Measurements from ENCODE around the gene LDHB.
A peak's percentile ranks its signal among the peaks of the same experiment; 100 is the strongest.

LDHB gene

GRCh38 chr12:21657326-21658077 is at the start of gene LDHB:
LDHB (minus strand) TSS chr12:21657842; CDS start chr12:21654671, 3,171 bp downstream.
- no peaks in the 10 kb centered on the region for H3K27me3 ChIP-seq (replicated peaks; ENCODE audit: control insufficient read depth, insufficient read depth, low read length)
- TF ChIP-seq CTCF (IDR thresholded peaks at IDR 0.05; ENCODE audit: insufficient read depth, low read length, poor library complexity, severe bottlenecking): no peak
- peak within 1 kb of the TSS; percentile 97 for H3K4me3 ChIP-seq (replicated peaks; ENCODE audit: low read depth, low read length)
- peak; percentile 90 for DNase-seq (ENCODE audit: extremely low read depth, insufficient read length)
- peaks cover 4% of the 10 kb centered on the region for H3K36me3 ChIP-seq (ENCODE audit: control insufficient read depth, insufficient read depth, low read length)

- Histone ChIP-seq H3K36me3 (ENCODE audit: control insufficient read depth, insufficient read depth, low read length) (no peaks in the 10 kb centered on the region), H3K4me3 (replicated peaks; ENCODE audit: low read depth, low read length) (no peak overlapping the region), H3K27me3 (replicated peaks; ENCODE audit: control insufficient read depth, insufficient read depth, low read length) (no peaks in the 10 kb centered on the region)
- TF ChIP-seq CTCF (IDR thresholded peaks at IDR 0.05; ENCODE audit: insufficient read depth, low read length, poor library complexity, severe bottlenecking): no peak
- no peak for DNase-seq (ENCODE audit: extremely low read depth, insufficient read length)
Observed at GRCh38 chr12:21704847-21705246, 47.2 kb upstream of the LDHB start.

- no peak for TF ChIP-seq CTCF (IDR thresholded peaks at IDR 0.05; ENCODE audit: insufficient read depth, low read length, poor library complexity, severe bottlenecking)
- H3K4me3 ChIP-seq (replicated peaks; ENCODE audit: low read depth, low read length): no peak overlapping the region
- no peaks in the 10 kb centered on the region; the same call in 1 of the 2 replicates for H3K27me3 ChIP-seq (replicated peaks; ENCODE audit: control insufficient read depth, insufficient read depth, low read length)
- H3K36me3 ChIP-seq (ENCODE audit: control insufficient read depth, insufficient read depth, low read length): no peaks in the 10 kb centered on the region
- DNase-seq (ENCODE audit: extremely low read depth, insufficient read length): no peak
Observed at GRCh38 chr12:21699851-21700250, 42.2 kb upstream of the LDHB start.

GRCh38 chr12:21697904-21698630 is 40.4 kb upstream of the LDHB start:
- DNase-seq (ENCODE audit: extremely low read depth, insufficient read length): no peak
- H3K4me3 ChIP-seq (replicated peaks; ENCODE audit: low read depth, low read length): no peak overlapping the region

GRCh38 chr12:21696625-21697024 is 39.0 kb upstream of the LDHB start:
- DNase-seq (ENCODE audit: extremely low read depth, insufficient read length): no peak
- H3K36me3 ChIP-seq (ENCODE audit: control insufficient read depth, insufficient read depth, low read length): no peaks in the 10 kb centered on the region
- TF ChIP-seq CTCF (IDR thresholded peaks at IDR 0.05; ENCODE audit: insufficient read depth, low read length, poor library complexity, severe bottlenecking): no peak

More at GRCh38 chr12:21697904-21698630, 40.4 kb upstream of the LDHB start:
- no peaks in the 10 kb centered on the region for H3K36me3 ChIP-seq (ENCODE audit: control insufficient read depth, insufficient read depth, low read length)
- no peaks in the 10 kb centered on the region; the same call in 1 of the 2 replicates for H3K27me3 ChIP-seq (replicated peaks; ENCODE audit: control insufficient read depth, insufficient read depth, low read length)
- peak; percentile 41 for TF ChIP-seq CTCF (IDR thresholded peaks at IDR 0.05; ENCODE audit: insufficient read depth, low read length, poor library complexity, severe bottlenecking)

More at GRCh38 chr12:21696625-21697024, 39.0 kb upstream of the LDHB start:
- Histone ChIP-seq H3K27me3 (replicated peaks; ENCODE audit: control insufficient read depth, insufficient read depth, low read length) (no peaks in the 10 kb centered on the region; the same call in 1 of the 2 replicates), H3K4me3 (replicated peaks; ENCODE audit: low read depth, low read length) (no peak overlapping the region)
